ENCODE results near the gene SLC35F1. TPM values are rescaled to one million over a fixed set of nuclear protein-coding genes. Genes with fewer than 3 reads are reported as not detected.

The SLC35F1 gene
- total RNA-seq, 1 experiment from 2014 or later, result not detected

DNA sequence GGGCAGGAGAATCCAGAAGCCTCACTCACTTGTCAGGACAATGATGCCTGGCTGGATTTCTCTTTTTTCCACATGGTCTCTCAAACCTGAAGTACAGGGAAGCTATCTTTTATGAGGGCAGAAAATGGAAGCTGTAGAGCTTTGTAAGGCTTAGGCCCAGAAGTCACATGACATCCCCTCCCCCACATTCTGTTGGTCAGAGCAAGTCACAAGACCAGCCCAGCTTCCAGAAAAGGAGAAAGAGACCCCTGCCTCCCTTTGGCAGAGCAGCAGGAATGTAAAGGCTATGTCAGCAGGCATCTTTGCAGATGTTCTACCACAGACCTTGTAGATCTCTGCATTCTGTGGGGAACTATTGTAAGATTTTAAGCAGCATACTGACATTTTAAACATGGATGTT, 245.5 kb downstream of the SLC35F1 start:
- no TSS peak for BruUV-seq (replicated peaks)
- Mint-ChIP-seq H3K4me3 (ENCODE audit: unreplicated experiment) (no peak overlapping the region), H3K4me1 (ENCODE audit: insufficient read depth, unreplicated experiment) (no peaks in the 10 kb centered on the region), H3K9me3 (ENCODE audit: unreplicated experiment) (no peaks in the 10 kb centered on the region), H3K27me3 (ENCODE audit: insufficient read depth, unreplicated experiment) (no peaks in the 10 kb centered on the region), H3K36me3 (ENCODE audit: insufficient read depth, unreplicated experiment) (no peaks in the 10 kb centered on the region), H3K27ac (ENCODE audit: low read depth, unreplicated experiment) (no peak overlapping the region)
- no peak for DNase-seq (ENCODE audit: unreplicated experiment)
- TF ChIP-seq, protein P1, sequence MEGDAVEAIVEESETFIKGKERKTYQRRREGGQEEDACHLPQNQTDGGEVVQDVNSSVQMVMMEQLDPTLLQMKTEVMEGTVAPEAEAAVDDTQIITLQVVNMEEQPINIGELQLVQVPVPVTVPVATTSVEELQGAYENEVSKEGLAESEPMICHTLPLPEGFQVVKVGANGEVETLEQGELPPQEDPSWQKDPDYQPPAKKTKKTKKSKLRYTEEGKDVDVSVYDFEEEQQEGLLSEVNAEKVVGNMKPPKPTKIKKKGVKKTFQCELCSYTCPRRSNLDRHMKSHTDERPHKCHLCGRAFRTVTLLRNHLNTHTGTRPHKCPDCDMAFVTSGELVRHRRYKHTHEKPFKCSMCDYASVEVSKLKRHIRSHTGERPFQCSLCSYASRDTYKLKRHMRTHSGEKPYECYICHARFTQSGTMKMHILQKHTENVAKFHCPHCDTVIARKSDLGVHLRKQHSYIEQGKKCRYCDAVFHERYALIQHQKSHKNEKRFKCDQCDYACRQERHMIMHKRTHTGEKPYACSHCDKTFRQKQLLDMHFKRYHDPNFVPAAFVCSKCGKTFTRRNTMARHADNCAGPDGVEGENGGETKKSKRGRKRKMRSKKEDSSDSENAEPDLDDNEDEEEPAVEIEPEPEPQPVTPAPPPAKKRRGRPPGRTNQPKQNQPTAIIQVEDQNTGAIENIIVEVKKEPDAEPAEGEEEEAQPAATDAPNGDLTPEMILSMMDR (IDR thresholded peaks at IDR 0.05; ENCODE audit: unreplicated experiment), result no peak
- POLR2A ChIA-PET, result no interaction called here
- intact Hi-C loops (cut with micrococcal nuclease), result no loop called here
- CTCF ChIA-PET, result no interaction called here

DNA sequence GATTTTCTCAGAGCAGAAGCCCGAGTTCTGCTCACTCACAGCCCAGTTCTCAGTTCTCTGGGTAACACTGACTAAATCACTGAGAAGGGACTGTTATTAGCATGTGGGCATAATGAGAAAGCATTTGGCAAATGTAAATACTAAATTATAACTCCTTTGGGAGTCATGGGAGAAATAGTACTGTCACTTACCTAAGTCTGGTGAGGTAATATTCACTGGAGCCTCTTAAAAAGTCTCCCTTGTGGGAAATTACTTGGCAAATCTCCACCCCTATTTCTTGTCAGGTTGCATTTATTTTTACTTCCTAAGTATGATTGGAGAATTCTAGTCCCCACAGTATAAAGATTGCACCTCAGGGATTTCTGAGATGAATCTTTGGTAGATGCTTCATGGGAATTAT, 254.3 kb downstream of the SLC35F1 start:
- peaks cover 10% of the 10 kb centered on the region for H3K27me3 Mint-ChIP-seq (ENCODE audit: insufficient read depth, unreplicated experiment)
- no peak for DNase-seq (ENCODE audit: unreplicated experiment)
- H3K4me3 Mint-ChIP-seq (ENCODE audit: unreplicated experiment), result no peak overlapping the region
- ChIA-PET CTCF (interaction anchor here (1.0 kb wide), 1 partner anchor 1193 kb away, joined by 3 read pairs; no protein-coding TSS in a partner anchor), POLR2A (no interaction called here)
- no TSS peak for BruUV-seq (replicated peaks)
- H3K36me3 Mint-ChIP-seq (ENCODE audit: insufficient read depth, unreplicated experiment), result no peaks in the 10 kb centered on the region
- no peaks in the 10 kb centered on the region for H3K4me1 Mint-ChIP-seq (ENCODE audit: insufficient read depth, unreplicated experiment)
- H3K9me3 Mint-ChIP-seq (ENCODE audit: unreplicated experiment), result no peaks in the 10 kb centered on the region
- H3K27ac Mint-ChIP-seq (ENCODE audit: low read depth, unreplicated experiment), result no peak overlapping the region
- TF ChIP-seq, protein P1 (IDR thresholded peaks at IDR 0.05; ENCODE audit: unreplicated experiment), result no peak
- intact Hi-C loops (cut with micrococcal nuclease), result no loop called here

DNA sequence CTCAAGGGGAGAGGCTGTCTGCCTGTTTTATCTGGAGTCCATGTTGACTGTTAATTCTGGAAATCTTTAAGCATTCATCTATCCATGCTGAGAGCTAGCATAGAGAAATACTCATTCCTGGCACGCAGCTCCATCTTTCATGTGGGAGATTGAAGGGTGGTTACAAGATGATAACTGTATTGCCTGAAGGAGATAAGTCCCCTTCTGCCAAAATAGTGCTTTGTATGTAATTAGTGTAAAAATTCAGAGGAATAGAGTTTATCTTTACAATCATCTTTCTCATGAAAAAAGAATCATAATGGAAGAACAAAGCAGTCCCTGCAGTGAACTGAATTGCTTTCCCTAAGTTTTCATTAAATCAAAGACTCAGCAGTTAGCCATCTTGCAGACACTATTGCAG, 256.5 kb downstream of the SLC35F1 start:
- Mint-ChIP-seq H3K27me3 (ENCODE audit: insufficient read depth, unreplicated experiment) (peaks cover 31% of the 10 kb centered on the region), H3K4me3 (ENCODE audit: unreplicated experiment) (no peak overlapping the region), H3K36me3 (ENCODE audit: insufficient read depth, unreplicated experiment) (no peaks in the 10 kb centered on the region), H3K9me3 (ENCODE audit: unreplicated experiment) (no peaks in the 10 kb centered on the region), H3K4me1 (ENCODE audit: insufficient read depth, unreplicated experiment) (no peaks in the 10 kb centered on the region), H3K27ac (ENCODE audit: low read depth, unreplicated experiment) (no peak overlapping the region)
- POLR2A ChIA-PET, result no interaction called here
- TF ChIP-seq, protein P1 (IDR thresholded peaks at IDR 0.05; ENCODE audit: unreplicated experiment), result no peak
- intact Hi-C loops (cut with micrococcal nuclease), result no loop called here
- CTCF ChIA-PET, result no interaction called here
- DNase-seq (ENCODE audit: unreplicated experiment), result no peak
- BruUV-seq (replicated peaks), result no TSS peak

DNA sequence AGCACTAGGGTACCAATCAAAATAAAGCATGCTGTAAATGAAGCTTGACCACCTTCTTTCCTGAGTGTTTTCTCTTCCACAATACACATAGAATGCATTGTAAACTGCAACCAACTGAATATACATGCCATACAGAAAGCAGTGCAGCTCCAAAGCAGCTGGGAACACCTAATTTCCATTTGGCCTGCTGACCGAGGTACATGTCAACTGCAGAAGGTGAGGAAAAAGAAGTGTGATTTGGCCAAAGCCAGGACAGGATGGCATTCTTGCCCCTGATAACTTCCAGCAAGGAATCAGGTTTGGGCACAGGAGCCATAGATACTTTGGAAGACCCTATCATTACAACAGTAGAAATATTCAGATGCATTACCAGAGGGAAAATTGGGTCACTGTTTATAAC, 258.4 kb downstream of the SLC35F1 start:
- intact Hi-C loops (cut with micrococcal nuclease), result no loop called here
- Mint-ChIP-seq H3K4me1 (ENCODE audit: insufficient read depth, unreplicated experiment) (no peaks in the 10 kb centered on the region), H3K36me3 (ENCODE audit: insufficient read depth, unreplicated experiment) (no peaks in the 10 kb centered on the region), H3K27ac (ENCODE audit: low read depth, unreplicated experiment) (no peak overlapping the region), H3K4me3 (ENCODE audit: unreplicated experiment) (no peak overlapping the region), H3K27me3 (ENCODE audit: insufficient read depth, unreplicated experiment) (peaks cover 44% of the 10 kb centered on the region), H3K9me3 (ENCODE audit: unreplicated experiment) (no peaks in the 10 kb centered on the region)
- ChIA-PET POLR2A (no interaction called here), CTCF (interaction anchor here (0.6 kb wide), 1 partner anchor 42 kb away, joined by 3 read pairs; no protein-coding TSS in a partner anchor)
- DNase-seq (ENCODE audit: unreplicated experiment), result no peak
- no TSS peak for BruUV-seq (replicated peaks)
- TF ChIP-seq, protein P1 (IDR thresholded peaks at IDR 0.05; ENCODE audit: unreplicated experiment), result no peak
